PC-3 (cell line): ENCODE measurements around the gene COQ10A.

ENCODE experiments used
- EZH2 ChIP-seq: fragments of 300-600 bp; sonication (generic); IDR thresholded peaks from one replicate; pipeline ENCODE4 v1.6.1; 2017; ENCODE audit warnings: antibody characterized with exemption, mild to moderate bottlenecking, low read length; ENCODE audit not compliant: unreplicated experiment
- TF ChIP-seq, protein P1 (sequence below): fragments of 300-600 bp; sonication (generic); conservative IDR thresholded peaks from 2 replicates; pipeline ENCODE4 v1.5.1; 2017; ENCODE audit warnings: antibody characterized with exemption, low read depth, mild to moderate bottlenecking, low read length

DNA sequence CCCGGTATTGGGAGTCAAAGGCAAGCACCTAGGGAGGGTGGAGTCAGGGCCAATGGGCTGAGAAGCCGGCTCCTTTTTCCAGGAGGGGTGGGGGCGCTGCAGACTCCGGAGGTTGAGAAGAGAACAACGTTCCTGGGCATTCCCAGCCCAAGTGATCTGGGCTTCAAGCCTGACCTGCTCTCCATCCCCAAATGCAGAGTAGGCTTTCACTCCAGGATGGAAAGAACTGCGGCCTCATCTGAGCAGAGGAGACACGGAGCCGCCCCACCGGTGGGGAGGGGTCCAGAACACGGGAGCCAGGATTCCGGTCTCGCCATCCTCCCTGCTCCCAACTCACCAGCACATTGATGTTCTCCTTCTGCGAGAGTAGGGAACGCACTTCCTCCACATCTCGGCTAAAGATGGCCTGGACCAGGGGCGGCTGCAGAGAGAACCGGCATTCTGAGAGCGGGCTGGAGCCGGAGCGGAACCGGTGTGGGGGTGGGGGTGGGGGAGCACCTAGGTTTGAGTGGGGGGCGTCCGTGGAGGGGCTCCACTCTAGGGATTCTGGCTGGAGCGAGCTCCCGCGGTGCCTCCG lies 9.2 kb upstream of the COQ10A start:
- TF ChIP-seq, protein P1, sequence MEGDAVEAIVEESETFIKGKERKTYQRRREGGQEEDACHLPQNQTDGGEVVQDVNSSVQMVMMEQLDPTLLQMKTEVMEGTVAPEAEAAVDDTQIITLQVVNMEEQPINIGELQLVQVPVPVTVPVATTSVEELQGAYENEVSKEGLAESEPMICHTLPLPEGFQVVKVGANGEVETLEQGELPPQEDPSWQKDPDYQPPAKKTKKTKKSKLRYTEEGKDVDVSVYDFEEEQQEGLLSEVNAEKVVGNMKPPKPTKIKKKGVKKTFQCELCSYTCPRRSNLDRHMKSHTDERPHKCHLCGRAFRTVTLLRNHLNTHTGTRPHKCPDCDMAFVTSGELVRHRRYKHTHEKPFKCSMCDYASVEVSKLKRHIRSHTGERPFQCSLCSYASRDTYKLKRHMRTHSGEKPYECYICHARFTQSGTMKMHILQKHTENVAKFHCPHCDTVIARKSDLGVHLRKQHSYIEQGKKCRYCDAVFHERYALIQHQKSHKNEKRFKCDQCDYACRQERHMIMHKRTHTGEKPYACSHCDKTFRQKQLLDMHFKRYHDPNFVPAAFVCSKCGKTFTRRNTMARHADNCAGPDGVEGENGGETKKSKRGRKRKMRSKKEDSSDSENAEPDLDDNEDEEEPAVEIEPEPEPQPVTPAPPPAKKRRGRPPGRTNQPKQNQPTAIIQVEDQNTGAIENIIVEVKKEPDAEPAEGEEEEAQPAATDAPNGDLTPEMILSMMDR: peak; percentile 42
- TF ChIP-seq EZH2: no peak
